ENCODE measurements around the gene CEMIP.

CEMIP gene

DNA sequence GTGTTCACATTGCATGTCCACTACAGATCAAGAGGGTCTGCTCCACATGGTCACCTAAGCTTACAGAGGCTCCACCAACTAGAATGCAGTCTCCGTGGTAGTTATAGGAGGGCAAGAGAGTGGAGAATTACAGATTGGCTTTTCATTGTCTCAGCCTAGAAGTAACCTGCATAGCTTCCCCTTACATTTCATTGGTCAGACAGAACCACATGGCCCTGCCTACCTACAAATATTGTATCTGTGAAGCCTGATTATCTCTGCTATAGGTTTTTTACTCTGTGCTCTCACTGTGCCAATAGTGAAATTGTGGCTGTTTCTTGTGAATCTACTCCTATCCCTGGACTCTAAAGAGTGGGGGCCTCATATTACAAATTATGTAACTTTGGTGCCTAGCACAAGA is 219.1 kb downstream of the CEMIP start:
- H3K9me2 ChIP-seq (replicated peaks; ENCODE audit: low read depth, low read length): no peaks in the 10 kb centered on the region
- 0 out of 2 replicates have a peak, but pooled peaks cover 4% of the 10 kb centered on the region for H3F3A ChIP-seq (ENCODE audit: low read depth)
- TF ChIP-seq, protein P1, sequence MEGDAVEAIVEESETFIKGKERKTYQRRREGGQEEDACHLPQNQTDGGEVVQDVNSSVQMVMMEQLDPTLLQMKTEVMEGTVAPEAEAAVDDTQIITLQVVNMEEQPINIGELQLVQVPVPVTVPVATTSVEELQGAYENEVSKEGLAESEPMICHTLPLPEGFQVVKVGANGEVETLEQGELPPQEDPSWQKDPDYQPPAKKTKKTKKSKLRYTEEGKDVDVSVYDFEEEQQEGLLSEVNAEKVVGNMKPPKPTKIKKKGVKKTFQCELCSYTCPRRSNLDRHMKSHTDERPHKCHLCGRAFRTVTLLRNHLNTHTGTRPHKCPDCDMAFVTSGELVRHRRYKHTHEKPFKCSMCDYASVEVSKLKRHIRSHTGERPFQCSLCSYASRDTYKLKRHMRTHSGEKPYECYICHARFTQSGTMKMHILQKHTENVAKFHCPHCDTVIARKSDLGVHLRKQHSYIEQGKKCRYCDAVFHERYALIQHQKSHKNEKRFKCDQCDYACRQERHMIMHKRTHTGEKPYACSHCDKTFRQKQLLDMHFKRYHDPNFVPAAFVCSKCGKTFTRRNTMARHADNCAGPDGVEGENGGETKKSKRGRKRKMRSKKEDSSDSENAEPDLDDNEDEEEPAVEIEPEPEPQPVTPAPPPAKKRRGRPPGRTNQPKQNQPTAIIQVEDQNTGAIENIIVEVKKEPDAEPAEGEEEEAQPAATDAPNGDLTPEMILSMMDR (conservative IDR thresholded peaks at IDR 0.05; ENCODE audit: low read length): no peak
- no peak for TF ChIP-seq EZH2phosphoT487 (IDR thresholded peaks at IDR 0.05; ENCODE audit: borderline replicate concordance)
- H3K4me2 ChIP-seq (ENCODE audit: low read depth, low read length, poor library complexity, severe bottlenecking): no peak overlapping the region
- peaks cover 32% of the 10 kb centered on the region for H3K79me2 ChIP-seq (ENCODE audit: insufficient read depth, low read length)
- no peaks in the 10 kb centered on the region for H3K27me3 ChIP-seq (ENCODE audit: insufficient read depth, low read length, poor library complexity, severe bottlenecking)
- peaks cover 16% of the 10 kb centered on the region for H3K4me1 ChIP-seq (ENCODE audit: insufficient read depth, low read length, poor library complexity, severe bottlenecking)
- H3K36me3 ChIP-seq (ENCODE audit: insufficient read depth, low read length): no peaks in the 10 kb centered on the region
- no peak overlapping the region for H3K9ac ChIP-seq (ENCODE audit: low read depth, low read length, poor library complexity, severe bottlenecking)
- no peaks in the 10 kb centered on the region for H3K9me3 ChIP-seq (ENCODE audit: insufficient read depth, low read depth, low read length)
- peaks cover 11% of the 10 kb centered on the region for H4K20me1 ChIP-seq (ENCODE audit: insufficient read depth, low read length, poor library complexity, severe bottlenecking)
- no peak overlapping the region for H3K4me3 ChIP-seq (ENCODE audit: low read length, poor library complexity, severe bottlenecking)
- no peak overlapping the region for H2AFZ ChIP-seq (ENCODE audit: low read length)

DNA sequence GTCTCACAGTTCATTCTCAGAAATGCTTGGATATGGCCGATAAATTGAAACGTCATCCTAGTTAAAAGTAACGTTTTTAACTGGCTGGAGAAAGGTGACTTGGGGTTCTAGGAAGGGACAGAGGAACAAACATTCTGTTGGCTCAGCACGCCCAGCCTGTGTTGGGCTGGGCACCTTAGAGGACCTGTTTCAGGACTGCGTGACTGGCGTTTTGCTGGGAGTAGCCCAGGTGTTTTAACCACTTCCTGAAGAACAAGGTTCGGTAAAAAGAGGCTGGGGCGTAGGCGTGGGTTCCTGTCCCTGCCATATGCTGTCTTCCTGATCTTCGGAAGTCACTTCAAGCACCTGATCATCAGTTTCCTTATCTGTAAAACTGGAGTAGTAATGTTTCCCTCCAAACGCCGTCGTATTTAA is 220.5 kb downstream of the CEMIP start:
- no peaks in the 10 kb centered on the region for H3K9me2 ChIP-seq (replicated peaks; ENCODE audit: low read depth, low read length)
- peak overlapping the region; percentile 97 for H3K4me3 ChIP-seq (ENCODE audit: low read length, poor library complexity, severe bottlenecking)
- H3K4me2 ChIP-seq (ENCODE audit: low read depth, low read length, poor library complexity, severe bottlenecking): peak overlapping the region; percentile 78
- H3K9me3 ChIP-seq (ENCODE audit: insufficient read depth, low read depth, low read length): no peaks in the 10 kb centered on the region
- 0 out of 2 replicates have a peak overlapping the region, but pooled peaks have one; percentile 86 for H2AFZ ChIP-seq (ENCODE audit: low read length)
- H4K20me1 ChIP-seq (ENCODE audit: insufficient read depth, low read length, poor library complexity, severe bottlenecking): peaks cover 19% of the 10 kb centered on the region
- H3K9ac ChIP-seq (ENCODE audit: low read depth, low read length, poor library complexity, severe bottlenecking): peak overlapping the region; percentile 95
- H3F3A ChIP-seq (ENCODE audit: low read depth): 0 out of 2 replicates have a peak, but pooled peaks cover 4% of the 10 kb centered on the region
- no peaks in the 10 kb centered on the region for H3K36me3 ChIP-seq (ENCODE audit: insufficient read depth, low read length)
- no peaks in the 10 kb centered on the region for H3K27me3 ChIP-seq (ENCODE audit: insufficient read depth, low read length, poor library complexity, severe bottlenecking)
- TF ChIP-seq, protein P1 (conservative IDR thresholded peaks at IDR 0.05; ENCODE audit: low read length): no peak
- TF ChIP-seq EZH2phosphoT487 (IDR thresholded peaks at IDR 0.05; ENCODE audit: borderline replicate concordance): no peak
- peaks cover 46% of the 10 kb centered on the region for H3K79me2 ChIP-seq (ENCODE audit: insufficient read depth, low read length)
- H3K4me1 ChIP-seq (ENCODE audit: insufficient read depth, low read length, poor library complexity, severe bottlenecking): peaks cover 29% of the 10 kb centered on the region

DNA sequence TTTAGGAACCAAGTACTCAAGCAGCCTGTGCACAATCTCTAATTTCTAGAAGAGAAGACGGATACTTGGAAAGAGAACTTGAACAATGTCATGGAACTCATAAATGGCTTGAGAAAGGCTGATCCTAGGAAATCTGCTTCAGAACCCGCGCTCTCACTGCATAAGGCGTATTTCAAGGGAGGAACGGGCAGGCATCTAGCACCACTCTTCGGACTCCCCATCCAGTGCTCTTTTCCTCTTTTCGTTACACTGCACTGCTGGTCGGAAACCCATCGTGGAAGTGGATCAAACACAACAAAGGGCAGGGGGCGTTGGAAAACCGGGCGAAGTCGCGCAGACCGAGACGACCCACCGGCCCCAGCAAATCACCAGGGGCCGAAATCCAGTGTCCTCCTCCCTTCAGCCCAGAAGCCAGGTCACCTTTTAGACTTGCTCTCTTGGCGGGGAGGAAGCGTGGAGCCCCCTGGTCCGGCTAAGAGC is 221.0 kb downstream of the CEMIP start:
- H3K4me1 ChIP-seq (ENCODE audit: insufficient read depth, low read length, poor library complexity, severe bottlenecking): peaks cover 35% of the 10 kb centered on the region
- no peaks in the 10 kb centered on the region for H3K9me2 ChIP-seq (replicated peaks; ENCODE audit: low read depth, low read length)
- peaks cover 20% of the 10 kb centered on the region for H4K20me1 ChIP-seq (ENCODE audit: insufficient read depth, low read length, poor library complexity, severe bottlenecking)
- H3K4me2 ChIP-seq (ENCODE audit: low read depth, low read length, poor library complexity, severe bottlenecking): peak overlapping the region; percentile 78
- H3K27me3 ChIP-seq (ENCODE audit: insufficient read depth, low read length, poor library complexity, severe bottlenecking): no peaks in the 10 kb centered on the region
- no peaks in the 10 kb centered on the region for H3K9me3 ChIP-seq (ENCODE audit: insufficient read depth, low read depth, low read length)
- 0 out of 2 replicates have a peak, but pooled peaks cover 4% of the 10 kb centered on the region for H3F3A ChIP-seq (ENCODE audit: low read depth)
- H3K4me3 ChIP-seq (ENCODE audit: low read length, poor library complexity, severe bottlenecking): peak overlapping the region; percentile 97
- no peaks in the 10 kb centered on the region for H3K36me3 ChIP-seq (ENCODE audit: insufficient read depth, low read length)
- H2AFZ ChIP-seq (ENCODE audit: low read length): peak overlapping the region; percentile 86
- H3K79me2 ChIP-seq (ENCODE audit: insufficient read depth, low read length): peaks cover 52% of the 10 kb centered on the region
- no peak for TF ChIP-seq EZH2phosphoT487 (IDR thresholded peaks at IDR 0.05; ENCODE audit: borderline replicate concordance)
- TF ChIP-seq, protein P1 (conservative IDR thresholded peaks at IDR 0.05; ENCODE audit: low read length): no peak
- H3K9ac ChIP-seq (ENCODE audit: low read depth, low read length, poor library complexity, severe bottlenecking): peak overlapping the region; percentile 95

Measured in Loucy (cell line).